Activated T-helper 9 cell treated with anti-CD3 and anti-CD28 coated beads, Interleukin-2, amount 50 U/mL, for 16 hours (primary cell): ENCODE measurements around the gene SBK2.
"Not testable (repeated sequence)": the region's sequence is repeated elsewhere in the genome, so short reads cannot be mapped to it uniquely, and the experiment has no call there.

ENCODE experiments used
- DNase-seq: peaks from one replicate; pipeline ENCODE4 v3.0.0-alpha.2; 2020; ENCODE audit warnings: low read depth

SBK2 gene

GRCh38 chr19:55535173-55535964 is 1.6 kb downstream of the SBK2 start:
- DNase-seq: no peak

DNA sequence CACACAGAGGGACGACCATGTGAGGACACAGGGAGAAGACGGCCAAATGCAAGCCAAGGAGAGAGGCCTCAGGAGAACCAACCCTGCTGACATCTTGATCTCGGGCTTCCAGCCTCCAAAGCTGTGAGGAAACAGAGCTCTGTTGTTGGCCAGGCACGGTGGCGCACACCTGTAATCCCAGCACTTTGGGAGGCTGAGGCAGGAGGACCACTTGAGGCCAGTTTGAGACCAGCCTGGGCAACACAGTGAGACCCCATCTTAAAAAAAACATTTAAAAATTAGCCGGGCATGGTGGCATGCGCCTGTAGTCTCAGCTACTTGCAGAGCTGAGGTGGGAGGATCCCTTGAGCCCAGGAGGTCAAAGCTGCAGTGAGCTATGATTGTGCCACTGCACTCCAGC is 2.7 kb downstream of the SBK2 start:
- not testable (repeated sequence) for DNase-seq

DNA sequence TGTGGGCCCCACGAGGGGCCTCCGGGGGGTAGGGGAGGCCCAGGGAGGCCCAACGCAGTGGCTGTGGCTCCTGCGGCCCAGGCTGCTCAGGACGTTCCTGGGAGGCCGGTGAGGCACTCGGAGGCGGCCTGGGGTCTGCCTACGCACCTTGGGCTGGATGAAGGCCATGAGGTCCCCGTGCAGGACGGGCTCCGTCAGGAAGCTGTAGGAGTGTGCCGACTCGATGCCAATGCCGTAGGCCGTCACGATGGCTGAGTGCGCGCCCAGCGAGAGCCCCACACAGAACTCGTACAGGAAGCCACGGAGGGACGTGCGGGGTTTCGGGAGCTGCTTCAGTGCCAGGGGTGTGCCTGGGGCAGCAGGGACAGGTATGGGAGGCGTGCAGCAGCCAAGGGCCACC is 5.9 kb downstream of the SBK2 start:
- no peak for DNase-seq

DNA sequence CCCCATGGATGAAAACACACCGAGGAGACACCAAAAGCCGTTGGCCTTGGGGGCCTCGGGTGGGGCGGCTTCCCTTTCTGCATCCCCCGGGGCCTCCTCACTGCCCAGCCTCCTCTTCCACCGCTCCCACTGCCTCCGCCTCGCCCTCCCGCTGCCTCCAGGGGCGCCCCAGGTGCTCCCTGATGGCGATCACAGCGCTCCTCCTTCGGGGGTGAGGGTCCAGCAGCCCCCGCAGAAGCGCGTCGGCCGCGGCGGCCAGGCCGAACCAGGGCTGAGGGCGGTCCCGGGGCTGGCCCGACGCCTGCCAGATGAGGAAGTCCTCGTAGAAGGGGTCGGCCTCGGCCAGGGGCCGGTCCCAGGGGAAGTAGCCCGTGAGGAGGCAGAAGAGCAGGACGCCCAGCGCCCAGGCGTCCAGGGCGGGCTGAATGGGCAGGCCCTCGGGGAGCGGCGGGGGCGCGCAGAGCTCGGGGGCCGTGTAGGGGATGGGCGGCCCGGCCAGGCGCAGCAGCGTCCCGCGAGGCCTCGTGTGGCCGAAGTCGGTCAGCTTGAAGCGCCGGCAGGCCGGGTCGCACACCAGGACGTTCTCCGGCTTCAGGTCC is 7.2 kb downstream of the SBK2 start:
- no peak for DNase-seq

- no peak for DNase-seq
Measured at GRCh38 chr19:55528030-55528803, 8.7 kb downstream of the SBK2 start.

DNA sequence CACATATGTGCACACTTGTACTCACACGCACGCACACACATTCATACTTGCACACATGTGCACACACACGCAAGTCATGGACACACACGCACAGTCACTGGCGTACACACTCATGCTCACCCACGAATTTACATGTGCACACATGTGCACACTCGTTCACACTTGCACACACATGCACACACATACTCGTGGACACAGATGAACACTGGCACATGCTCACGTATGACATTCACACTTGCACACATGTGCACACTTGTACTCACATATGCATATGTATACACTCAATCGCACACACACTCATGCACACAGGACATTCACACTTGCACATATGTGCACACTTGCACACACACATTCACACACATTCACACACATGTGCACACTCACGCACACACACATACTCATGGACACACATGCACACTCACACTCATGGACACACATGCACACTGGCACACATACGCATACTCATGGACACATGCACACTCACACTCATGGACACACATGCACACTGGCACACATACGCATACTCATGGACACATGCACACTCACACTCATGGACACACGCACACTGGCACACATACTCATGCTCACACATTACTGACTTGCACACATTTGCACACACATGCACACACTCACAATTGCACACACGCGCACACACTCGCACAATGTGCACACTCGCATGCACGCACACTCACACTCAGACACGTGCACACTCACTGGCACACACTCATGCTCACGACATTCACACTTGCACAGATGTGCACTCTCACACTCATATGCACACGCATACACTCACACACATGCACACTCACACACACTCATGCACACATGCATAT is 9.5 kb downstream of the SBK2 start:
- DNase-seq: no peak

GRCh38 chr19:55526216-55527196 is 10.4 kb downstream of the SBK2 start:
- DNase-seq: no peak

- no peak for DNase-seq
Measured at GRCh38 chr19:55525289-55526101, 11.4 kb downstream of the SBK2 start.

GRCh38 chr19:55520691-55521292 is 16.1 kb downstream of the SBK2 start:
- DNase-seq: no peak

DNA sequence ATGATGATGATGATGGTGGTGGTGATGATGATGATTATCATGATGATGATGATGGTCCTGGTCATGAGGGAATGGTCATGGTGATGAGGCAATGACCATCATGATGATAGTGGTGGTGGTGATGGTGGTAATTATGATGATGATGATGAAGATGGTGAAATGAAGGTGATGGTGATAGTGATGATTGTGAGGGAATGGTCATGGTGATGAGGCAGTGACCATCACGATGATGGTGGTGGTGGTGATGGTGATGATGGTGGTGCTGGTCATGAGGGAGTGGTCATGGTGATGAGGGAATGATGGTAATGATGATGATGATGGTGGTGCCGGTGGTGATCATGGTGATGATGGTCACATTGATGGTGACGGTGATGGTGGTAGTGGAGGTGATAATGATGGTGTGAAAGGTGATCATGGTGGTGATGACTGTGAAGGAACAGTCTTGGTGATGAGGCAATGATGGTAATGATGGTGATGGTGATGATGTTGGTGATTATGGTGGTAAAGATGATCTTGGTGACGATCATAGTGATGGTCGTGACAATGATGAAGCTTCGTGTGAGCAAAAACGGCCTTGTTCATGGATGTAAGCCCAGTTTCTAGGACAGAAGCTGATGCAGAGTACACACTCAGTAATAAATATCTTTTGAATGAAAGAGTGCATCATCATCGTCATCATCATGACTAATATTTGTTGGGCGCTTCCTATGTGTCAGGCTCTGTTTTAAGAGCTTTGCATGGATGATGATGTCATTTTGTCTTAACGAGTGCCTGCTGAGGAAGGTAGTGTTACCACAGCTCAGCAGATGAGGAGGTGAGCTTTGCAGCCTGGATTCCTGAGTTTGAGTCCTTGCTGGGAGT is 17.3 kb downstream of the SBK2 start:
- no peak for DNase-seq

GRCh38 chr19:55516878-55517620 is 19.9 kb downstream of the SBK2 start:
- DNase-seq: peak; percentile 84

GRCh38 chr19:55508120-55508519 is 28.8 kb downstream of the SBK2 start:
- DNase-seq: no peak

GRCh38 chr19:55504981-55505380 is 32.0 kb downstream of the SBK2 start:
- DNase-seq: no peak

GRCh38 chr19:55504252-55504603 is 32.7 kb downstream of the SBK2 start:
- no peak for DNase-seq

GRCh38 chr19:55503502-55504251 is 33.3 kb downstream of the SBK2 start:
- DNase-seq: peak; percentile 88

GRCh38 chr19:55503157-55503501 is 33.8 kb downstream of the SBK2 start:
- DNase-seq: no peak

- no peak for DNase-seq
Measured at GRCh38 chr19:55502197-55502952, 34.6 kb downstream of the SBK2 start.
